Bone marrow (tissue), 2 donors: Measurements from ENCODE around the gene UVRAG.

ENCODE experiments used
- DNase-seq, 2 donors: peaks; one replicate each; lab custom pipeline; 2025; lab: John Stamatoyannopoulos, UW

The UVRAG gene

GRCh38 chr11:76150141-76150540 is 335.1 kb downstream of the UVRAG start:
- DNase-seq = no peak

GRCh38 chr11:76151556-76152085 is 336.6 kb downstream of the UVRAG start:
- DNase-seq = no peak

GRCh38 chr11:76152086-76152681 is 337.2 kb downstream of the UVRAG start:
- DNase-seq = peak; percentile 59 to 79

- DNase-seq = no peak
Observed at GRCh38 chr11:76152741-76153570, 337.9 kb downstream of the UVRAG start.

GRCh38 chr11:76153571-76153923 is 338.5 kb downstream of the UVRAG start:
- no peak for DNase-seq

GRCh38 chr11:76155500-76156227 is 340.7 kb downstream of the UVRAG start:
- no peak for DNase-seq

GRCh38 chr11:76156971-76157427 is 342.0 kb downstream of the UVRAG start:
- DNase-seq = no peak

- no peak for DNase-seq
Observed at GRCh38 chr11:76157891-76158290, 342.9 kb downstream of the UVRAG start.

GRCh38 chr11:76158394-76159302 is 343.6 kb downstream of the UVRAG start:
- DNase-seq = no peak

- DNase-seq = no peak
Observed at GRCh38 chr11:76159303-76159937, 344.4 kb downstream of the UVRAG start.

GRCh38 chr11:76159983-76160661 is 345.1 kb downstream of the UVRAG start:
- DNase-seq = no peak

GRCh38 chr11:76160856-76161255 is 345.8 kb downstream of the UVRAG start:
- DNase-seq = no peak

- no peak for DNase-seq
Observed at GRCh38 chr11:76161261-76161961, 346.4 kb downstream of the UVRAG start.

- DNase-seq = no peak
Observed at GRCh38 chr11:76162336-76163288, 347.6 kb downstream of the UVRAG start.

- DNase-seq = no peak
Observed at GRCh38 chr11:76163289-76163880, 348.4 kb downstream of the UVRAG start.

GRCh38 chr11:76164081-76164480 is 349.1 kb downstream of the UVRAG start:
- no peak for DNase-seq

- DNase-seq = no peak
Observed at GRCh38 chr11:76164861-76165751, 350.1 kb downstream of the UVRAG start.
